GM21381 (cell line): Measurements from ENCODE around the gene SUPT4H1.

Source experiments
- ATAC-seq: cut with Tn5 transposase; IDR thresholded peaks from one replicate; pipeline ENCODE4 v1.9.1; 2021; ENCODE audit warnings: mild to moderate bottlenecking, moderate library complexity; ENCODE audit not compliant: unreplicated experiment

SUPT4H1 gene

GRCh38 chr17:58381124-58382035 lies 29.4 kb upstream of the SUPT4H1 start:
- no peak for ATAC-seq

GRCh38 chr17:58380207-58381123 lies 28.5 kb upstream of the SUPT4H1 start:
- ATAC-seq: no peak

GRCh38 chr17:58379511-58379824 lies 27.5 kb upstream of the SUPT4H1 start:
- no peak for ATAC-seq

- no peak for ATAC-seq
Measured at GRCh38 chr17:58378733-58379510, 26.9 kb upstream of the SUPT4H1 start.

- no peak for ATAC-seq
Measured at GRCh38 chr17:58377661-58378060, 25.7 kb upstream of the SUPT4H1 start.

- no peak for ATAC-seq
Measured at GRCh38 chr17:58377093-58377601, 25.1 kb upstream of the SUPT4H1 start.

GRCh38 chr17:58376472-58377000 lies 24.5 kb upstream of the SUPT4H1 start:
- no peak for ATAC-seq

- ATAC-seq: no peak
Measured at GRCh38 chr17:58375811-58376210, 23.8 kb upstream of the SUPT4H1 start.

- ATAC-seq: no peak
Measured at GRCh38 chr17:58375256-58375655, 23.3 kb upstream of the SUPT4H1 start.

- ATAC-seq: no peak
Measured at GRCh38 chr17:58373923-58374322, 21.9 kb upstream of the SUPT4H1 start.

GRCh38 chr17:58373003-58373402 lies 21.0 kb upstream of the SUPT4H1 start:
- ATAC-seq: no peak

- ATAC-seq: no peak
Measured at GRCh38 chr17:58371300-58371950, 19.4 kb upstream of the SUPT4H1 start.

GRCh38 chr17:58370716-58371115 lies 18.7 kb upstream of the SUPT4H1 start:
- ATAC-seq: no peak

- ATAC-seq: no peak
Measured at GRCh38 chr17:58370309-58370708, 18.3 kb upstream of the SUPT4H1 start.

GRCh38 chr17:58369214-58370031 lies 17.4 kb upstream of the SUPT4H1 start:
- ATAC-seq: no peak

GRCh38 chr17:58368860-58369213 lies 16.8 kb upstream of the SUPT4H1 start:
- ATAC-seq: no peak

- no peak for ATAC-seq
Measured at GRCh38 chr17:58367461-58367860, 15.5 kb upstream of the SUPT4H1 start.

- no peak for ATAC-seq
Measured at GRCh38 chr17:58365980-58366595, 14.1 kb upstream of the SUPT4H1 start.
